ENCODE data around the gene EXOC3L4. TPM values are rescaled to one million over a fixed set of nuclear protein-coding genes. Genes with fewer than 3 reads are reported as not detected.
A peak's percentile ranks its signal among the peaks of the same experiment; 100 is the strongest.

Gene EXOC3L4
- total and polyA plus RNA-seq, 9 of the 15 experiments (the other 6 are each of a cell fraction or from before 2014, with no cell fraction given) = 0.10 to 6.7 (median 0.98) TPM; not detected in 1

DNA sequence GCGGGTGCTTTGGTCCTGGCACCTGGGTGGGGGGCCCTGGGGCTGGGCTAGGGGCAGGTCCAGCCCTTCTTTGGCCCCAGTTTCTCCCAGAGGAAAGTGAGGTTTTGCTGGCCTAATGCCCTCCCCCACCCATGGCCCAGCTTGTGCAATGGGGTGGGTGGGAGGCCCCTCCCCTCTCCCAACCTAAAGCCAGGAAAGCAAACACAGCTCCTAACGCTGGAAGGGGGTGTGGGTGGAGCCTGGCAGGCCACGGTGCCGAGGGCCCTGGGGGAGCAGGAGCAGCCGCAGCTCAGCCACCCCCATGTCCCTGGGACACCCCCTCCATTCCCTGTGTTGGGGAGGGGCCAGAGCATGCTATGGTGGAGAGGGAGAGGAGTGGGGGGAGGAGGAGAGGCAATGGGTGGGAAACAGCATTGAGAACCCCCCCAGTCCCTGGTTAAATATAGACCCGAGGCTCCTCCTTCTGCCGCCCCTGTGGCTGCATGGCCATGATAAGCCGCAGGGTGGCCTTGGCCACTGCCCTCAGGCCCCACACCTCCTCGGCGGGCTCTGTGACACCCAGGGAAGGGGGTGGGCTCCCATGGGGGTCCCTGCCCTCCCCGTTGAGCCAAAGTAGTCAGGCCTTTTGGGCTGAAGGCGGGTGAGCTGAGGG, 4.7 kb downstream of the EXOC3L4 start (continued):
- TF ChIP-seq MAFF (IDR thresholded peaks at IDR 0.05; ENCODE audit: low read length) (no peak), ESRRB (CRISPR knock-in tag; IDR thresholded peaks at IDR 0.05; ENCODE audit: borderline replicate concordance) (no peak), ZBTB7A (IDR thresholded peaks at IDR 0.05; ENCODE audit: borderline replicate concordance, control insufficient read depth, low read depth, low read length) (peak; percentile 85), MED1 (CRISPR knock-in tag; IDR thresholded peaks at IDR 0.05; ENCODE audit: borderline replicate concordance) (no peak), WHSC1 (IDR thresholded peaks at IDR 0.05; ENCODE audit: low read length) (no peak), GATAD2A (IDR thresholded peaks at IDR 0.05) (0 out of 2 replicates have a peak, but pooled peaks have one; percentile 48), SLC30A9 (CRISPR knock-in tag; IDR thresholded peaks at IDR 0.05) (no peak), CHD2 (IDR thresholded peaks at IDR 0.05; ENCODE audit: low read depth, low read length) (no peak), ZNF586 (CRISPR knock-in tag; conservative IDR thresholded peaks at IDR 0.05) (no peak), SPI1 (IDR thresholded peaks at IDR 0.05; ENCODE audit: borderline replicate concordance, low read depth, low read length) (no peak), ZNF232 (CRISPR knock-in tag; IDR thresholded peaks at IDR 0.05) (no peak), MYNN (IDR thresholded peaks at IDR 0.05) (0 out of 2 replicates have a peak, but pooled peaks have one; percentile 44), MYNN (CRISPR knock-in tag; IDR thresholded peaks at IDR 0.05) (no peak), SETDB1 (IDR thresholded peaks at IDR 0.05; ENCODE audit: low read length) (no peak), KAT2B (IDR thresholded peaks at IDR 0.05; ENCODE audit: low read depth, low read length) (no peak), LARP7 (IDR thresholded peaks at IDR 0.05) (no peak), PURB (CRISPR knock-in tag; IDR thresholded peaks at IDR 0.05; ENCODE audit: low read depth) (no peak), AFF4 (CRISPR knock-in tag; IDR thresholded peaks at IDR 0.05) (no peak), CTBP1 (IDR thresholded peaks at IDR 0.05; ENCODE audit: borderline replicate concordance) (no peak), XRCC5 (IDR thresholded peaks at IDR 0.05; ENCODE audit: low read depth, low read length) (peak; percentile 55; the same call in 1 of the 2 replicates), ZNF175 (CRISPR knock-in tag; IDR thresholded peaks at IDR 0.05; ENCODE audit: low read depth) (no peak), MIER1 (IDR thresholded peaks at IDR 0.05; ENCODE audit: low read depth) (no peak), EZH2 (IDR thresholded peaks at IDR 0.05; ENCODE audit: borderline replicate concordance, low read depth, low read length) (no peak)
- TF ChIP-seq, protein P1, sequence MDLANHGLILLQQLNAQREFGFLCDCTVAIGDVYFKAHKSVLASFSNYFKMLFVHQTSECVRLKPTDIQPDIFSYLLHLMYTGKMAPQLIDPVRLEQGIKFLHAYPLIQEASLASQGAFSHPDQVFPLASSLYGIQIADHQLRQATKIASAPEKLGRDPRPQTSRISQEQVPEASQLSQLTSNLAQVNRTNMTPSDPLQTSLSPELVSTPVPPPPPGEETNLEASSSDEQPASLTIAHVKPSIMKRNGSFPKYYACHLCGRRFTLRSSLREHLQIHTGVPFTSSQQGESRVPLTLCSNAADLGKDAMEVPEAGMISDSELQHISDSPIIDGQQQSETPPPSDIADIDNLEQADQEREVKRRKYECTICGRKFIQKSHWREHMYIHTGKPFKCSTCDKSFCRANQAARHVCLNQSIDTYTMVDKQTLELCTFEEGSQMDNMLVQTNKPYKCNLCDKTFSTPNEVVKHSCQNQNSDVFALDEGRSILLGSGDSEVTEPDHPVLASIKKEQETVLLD (IDR thresholded peaks at IDR 0.05) = 0 out of 2 replicates have a peak, but pooled peaks have one; percentile 48
- TF ChIP-seq, protein P2, sequence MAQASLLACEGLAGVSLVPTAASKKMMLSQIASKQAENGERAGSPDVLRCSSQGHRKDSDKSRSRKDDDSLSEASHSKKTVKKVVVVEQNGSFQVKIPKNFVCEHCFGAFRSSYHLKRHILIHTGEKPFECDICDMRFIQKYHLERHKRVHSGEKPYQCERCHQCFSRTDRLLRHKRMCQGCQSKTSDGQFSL (CRISPR knock-in tag; IDR thresholded peaks at IDR 0.05) = peak; percentile 90
- TF ChIP-seq, protein P2 (tag; IDR thresholded peaks at IDR 0.05) = peak in 1 of 2 experiments; percentile 82; a peak in 2 of 4 replicates
